Stimulated activated CD4-positive, alpha-beta T cell treated with anti-CD3 and anti-CD28 coated beads, TNF-alpha, amount 100 ng/mL, for 4 hours (primary cell): ENCODE measurements around the gene GGCX.
"Not testable (repeated sequence)": the region's sequence is repeated elsewhere in the genome, so short reads cannot be mapped to it uniquely, and the experiment has no call there.

Experiments used
- DNase-seq, 3 experiments: peaks; one replicate each; pipeline ENCODE4 v3.0.0-alpha.2; 2020; ENCODE audit warnings: low read depth in 3 of 3

Gene GGCX

GRCh38 chr2:85561280-85562212, at the start of gene GGCX:
Gene GGCX, minus strand, starts transcription at chr2:85561493. Its CDS starts 65 bp downstream, at chr2:85561428.
- DNase-seq: peak; percentile 77 to 96 (median 90)

GRCh38 chr2:85607268-85608215, 46.2 kb upstream of the GGCX start:
- no peak for DNase-seq

GRCh38 chr2:85606116-85606455, 44.8 kb upstream of the GGCX start:
- no peak for DNase-seq

- DNase-seq: no peak
Observed at GRCh38 chr2:85605406-85606115, 44.3 kb upstream of the GGCX start.

- no peak for DNase-seq
Observed at GRCh38 chr2:85604568-85605339, 43.5 kb upstream of the GGCX start.

GRCh38 chr2:85604133-85604444, 42.8 kb upstream of the GGCX start:
- not testable (repeated sequence) for DNase-seq

GRCh38 chr2:85602476-85603234, 41.4 kb upstream of the GGCX start, which contains the start of gene TMEM150A:
Gene TMEM150A, minus strand, starts transcription at chr2:85602698. Its CDS starts 750 bp downstream, at chr2:85601948.
- peak; percentile 68 to 79 (median 77) for DNase-seq

GRCh38 chr2:85601771-85602475, 40.6 kb upstream of the GGCX start:
- DNase-seq: no peak

- DNase-seq: no peak
Observed at GRCh38 chr2:85600951-85601770, 39.9 kb upstream of the GGCX start.

GRCh38 chr2:85600235-85600575, 38.9 kb upstream of the GGCX start:
- DNase-seq: no peak

- DNase-seq: no peak
Observed at GRCh38 chr2:85599468-85600234, 38.4 kb upstream of the GGCX start.

- no peak for DNase-seq
Observed at GRCh38 chr2:85598594-85599340, 37.5 kb upstream of the GGCX start.

- no peak for DNase-seq
Observed at GRCh38 chr2:85597241-85597640, 35.9 kb upstream of the GGCX start.

- DNase-seq: no peak
Observed at GRCh38 chr2:85596486-85597143, 35.3 kb upstream of the GGCX start.

GRCh38 chr2:85596026-85596333, 34.7 kb upstream of the GGCX start:
- no peak for DNase-seq

- DNase-seq: peak; percentile 65 to 81 (median 78)
Observed at GRCh38 chr2:85595301-85596025, 34.2 kb upstream of the GGCX start, which contains the start of gene RNF181. Gene RNF181, plus strand, starts transcription at chr2:85595745. Its CDS starts 19 bp downstream, at chr2:85595764.
